Fibroblast of lung (primary cell): ENCODE results near the gene IRF9. TPM values are rescaled to one million over a fixed set of nuclear protein-coding genes. Genes with fewer than 3 reads are reported as not detected.

Experiments used
- DNase-seq, 2 donors: peaks; one replicate each; pipeline versions ENCODE4 v3.0.0 to v3.0.0-alpha.2; 2010; ENCODE audit warnings: low read depth in 2 of 2
- H2AFZ ChIP-seq: 2 replicates; pipeline ENCODE4 v1.5.1; 2012; ENCODE audit warnings: low read length, control low read depth, inconsistent platforms
- H3K27ac ChIP-seq: 2 replicates; pipeline ENCODE4 v1.5.1; 2011; ENCODE audit warnings: low read length, control low read depth; ENCODE audit not compliant: insufficient read depth
- H3K27me3 ChIP-seq: 2 replicates; pipeline ENCODE4 v1.5.1; 2011; ENCODE audit warnings: mild to moderate bottlenecking, low read length; ENCODE audit not compliant: control insufficient read depth, insufficient read depth
- H3K36me3 ChIP-seq: 2 replicates; pipeline ENCODE4 v1.5.1; 2011; ENCODE audit warnings: low read length; ENCODE audit not compliant: control insufficient read depth, insufficient read depth
- H3K4me1 ChIP-seq: 2 replicates; pipeline ENCODE4 v1.5.1; 2011; ENCODE audit warnings: low read length; ENCODE audit not compliant: control insufficient read depth, insufficient read depth; ENCODE audit errors: extremely low read depth
- H3K4me2 ChIP-seq: 2 replicates; pipeline ENCODE4 v1.5.1; 2011; ENCODE audit warnings: low read length, control low read depth; ENCODE audit not compliant: insufficient read depth; ENCODE audit errors: extremely low read depth
- H3K4me3 ChIP-seq, 4 experiments: fragments of 200-600 bp in 1 of 4; sonication (generic) in 1 of 4; replicated peaks in 1 of 4; 2 replicates each; pipeline ENCODE4 v1.5.1; 2011 to 2016; ENCODE audit warnings: low read length in 4 of 4, low read depth in 3 of 4, mild to moderate bottlenecking in 3 of 4, control low read depth in 2 of 4, inconsistent platforms in 1 of 4, mixed read lengths in 1 of 4; ENCODE audit not compliant: insufficient read depth in 1 of 4; ENCODE audit errors: control extremely low read depth in 1 of 4
- H3K79me2 ChIP-seq: 2 replicates; pipeline ENCODE4 v1.5.1; 2012; ENCODE audit warnings: mild to moderate bottlenecking, low read length, inconsistent platforms; ENCODE audit not compliant: control insufficient read depth, insufficient read depth
- H3K9ac ChIP-seq: 2 replicates; pipeline ENCODE4 v1.5.1; 2011; ENCODE audit warnings: mild to moderate bottlenecking, low read length, control low read depth; ENCODE audit not compliant: insufficient read depth
- H3K9me3 ChIP-seq: 2 replicates; pipeline ENCODE4 v1.5.1; 2012; ENCODE audit warnings: low read depth, low read length; ENCODE audit not compliant: control insufficient read depth, insufficient read depth
- H4K20me1 ChIP-seq: 2 replicates; pipeline ENCODE4 v1.5.1; 2011; ENCODE audit warnings: low read length; ENCODE audit not compliant: control insufficient read depth, insufficient read depth; ENCODE audit errors: extremely low read depth
- CTCF ChIP-seq, 2 donors: IDR thresholded peaks in 1 of 2; conservative IDR thresholded peaks in 1 of 2; 1 replicate in 1 of 2; 2 replicates in 1 of 2; pipeline ENCODE4 v1.5.1; 2011 to 2012; ENCODE audit warnings: low read length in 2 of 2, control low read depth in 1 of 2, inconsistent platforms in 1 of 2, low read depth in 1 of 2, mild to moderate bottlenecking in 1 of 2
- EZH2 ChIP-seq: IDR thresholded peaks from 2 replicates; pipeline ENCODE4 v1.5.1; 2012; ENCODE audit warnings: low read length, control low read depth, mild to moderate bottlenecking; ENCODE audit errors: missing control alignments
- polyA plus RNA-seq, 2 donors: library from polyadenylated mRNA; depleted of rRNA in 1 of 2; stranded (reverse) in 1 of 2; unstranded in 1 of 2; fragments of >200 nt; gene quantifications; 2 replicates each; pipeline ENCODE4 v1.2.1, GENCODE V29; 2011 to 2012; ENCODE audit warnings: missing spikeins in 1 of 2
- total RNA-seq: library from RNA; depleted of rRNA; stranded (reverse); fragments of >200 nt; gene quantifications from 2 replicates; pipeline ENCODE4 v1.2.1, GENCODE V29; 2014

The IRF9 gene
- total and polyA plus RNA-seq, 2 donors (not counting 1 experiment from before 2014, with no cell fraction given): 79.9 to 142 TPM

- Histone ChIP-seq H3K27ac (no peak overlapping the region), H3K4me1 (peaks cover 7% of the 10 kb centered on the region), H3K4me3 (no peak overlapping the region), H3K36me3 (peaks cover 7% of the 10 kb centered on the region), H3K27me3 (no peaks in the 10 kb centered on the region), H3K4me2 (no peak overlapping the region), H3K9me3 (no peaks in the 10 kb centered on the region), H3K79me2 (peaks cover 31% of the 10 kb centered on the region), H4K20me1 (no peaks in the 10 kb centered on the region), H3K9ac (no peak overlapping the region), H2AFZ (no peak overlapping the region)
- TF ChIP-seq CTCF (conservative IDR thresholded peaks at IDR 0.05 in 1 of 2, IDR thresholded peaks at IDR 0.05 in 1 of 2; ENCODE audit: low read depth in 1 of 2, low read length in 2 of 2): no peak
- TF ChIP-seq EZH2: no peak
- no peak for DNase-seq
Measured at GRCh38 chr14:24138396-24139271, 22.4 kb upstream of the IRF9 start.

- Histone ChIP-seq H3K79me2 (peaks cover 33% of the 10 kb centered on the region), H3K4me2 (peak overlapping the region; percentile 69), H3K27me3 (no peaks in the 10 kb centered on the region), H3K36me3 (peaks cover 9% of the 10 kb centered on the region), H3K4me3 (peak overlapping the region in 3 of 4 experiments; percentile 15 to 85 (median 82)), H2AFZ (no peak overlapping the region), H4K20me1 (no peaks in the 10 kb centered on the region), H3K9me3 (no peaks in the 10 kb centered on the region), H3K9ac (no peak overlapping the region), H3K4me1 (peaks cover 11% of the 10 kb centered on the region), H3K27ac (no peak overlapping the region)
- DNase-seq: no peak
- TF ChIP-seq CTCF (conservative IDR thresholded peaks at IDR 0.05 in 1 of 2, IDR thresholded peaks at IDR 0.05 in 1 of 2; ENCODE audit: low read depth in 1 of 2, low read length in 2 of 2) (no peak), EZH2 (no peak)
Measured at GRCh38 chr14:24139272-24139934, 21.7 kb upstream of the IRF9 start.
